H1 (cell line): Measurements from ENCODE around the gene KCNAB2. TPM values are rescaled to one million over a fixed set of nuclear protein-coding genes. Genes with fewer than 3 reads are reported as not detected.

ENCODE experiments used
- CTCF ChIA-PET: fragments of 300-600 bp; sonication (Branson Sonifier 250); formaldehyde crosslinking; loops from one replicate; lab custom pipeline; 2021; ENCODE audit not compliant: partially characterized antibody; lab: Charles Lee
- POLR2A ChIA-PET: fragments of 300-600 bp; sonication (Branson Sonifier 250); formaldehyde crosslinking; loops from one replicate; lab custom pipeline; 2021; ENCODE audit warnings: inconsistent platforms; ENCODE audit not compliant: partially characterized antibody; lab: Charles Lee
- DNase-seq, 2 experiments: peaks; one replicate each; pipeline versions ENCODE4 v3.0.0 to v3.0.0-alpha.2; 2010 to 2022; ENCODE audit warnings: low spot score in 2 of 2, low read depth in 1 of 2, mixed read lengths in 1 of 2
- FAIRE-seq: peaks from 2 replicates; lab custom pipeline; 2011; peaks lifted over from hg19 to GRCh38; lab: Jason Lieb, UNC
- H2AFZ ChIP-seq: 2 replicates; pipeline ENCODE4 v1.8.1; 2012; ENCODE audit warnings: low read length, inconsistent platforms
- H2AK5ac ChIP-seq: 2 replicates; pipeline ENCODE4 v1.6.1; 2013; ENCODE audit warnings: low read depth, low read length
- H2BK120ac ChIP-seq: replicated peaks from 2 replicates; pipeline ENCODE3; 2013; ENCODE audit warnings: low read depth, low read length, inconsistent platforms
- H2BK12ac ChIP-seq: 2 replicates; pipeline ENCODE4 v1.6.1; 2013; ENCODE audit warnings: low read depth, low read length
- H2BK15ac ChIP-seq: 2 replicates; pipeline ENCODE4 v1.6.1; 2013; ENCODE audit warnings: low read length
- H2BK20ac ChIP-seq: 2 replicates; pipeline ENCODE4 v1.6.1; 2013; ENCODE audit warnings: low read length
- H2BK5ac ChIP-seq: 2 replicates; pipeline ENCODE4 v1.6.1; 2013; ENCODE audit warnings: low read depth, low read length
- H3K14ac ChIP-seq: 2 replicates; pipeline ENCODE4 v1.6.1; 2013; ENCODE audit warnings: inconsistent platforms; ENCODE audit not compliant: insufficient read length
- H3K18ac ChIP-seq: 2 replicates; pipeline ENCODE4 v1.6.1; 2013; ENCODE audit warnings: low read length; ENCODE audit errors: extremely low read depth
- H3K23ac ChIP-seq: 2 replicates; pipeline ENCODE4 v1.6.1; 2013; ENCODE audit warnings: inconsistent platforms; ENCODE audit not compliant: insufficient read length
- H3K23me2 ChIP-seq: 2 replicates; pipeline ENCODE4 v1.6.1; 2013; ENCODE audit warnings: low read depth, low read length
- H3K27ac ChIP-seq: 2 replicates; pipeline ENCODE4 v1.6.1; 2011; ENCODE audit warnings: low read depth, low read length, inconsistent platforms
- H3K27me3 ChIP-seq, 4 experiments: replicated peaks in 1 of 4; 1 replicate in 1 of 4; 2 replicates in 3 of 4; pipeline versions ENCODE4 v1.6.1 to v1.8.1; 2011 to 2013; ENCODE audit warnings: low read length in 3 of 4, mild to moderate bottlenecking in 3 of 4, inconsistent platforms in 2 of 4, mixed read lengths in 2 of 4, moderate library complexity in 1 of 4; ENCODE audit not compliant: control insufficient read depth in 3 of 4, insufficient read depth in 3 of 4; ENCODE audit errors: extremely low read depth in 1 of 4
- H3K36me3 ChIP-seq, 4 experiments: 2 replicates each; pipeline versions ENCODE4 v1.6.1 to v1.8.1; 2011 to 2013; ENCODE audit warnings: mild to moderate bottlenecking in 4 of 4, low read length in 3 of 4, moderate library complexity in 2 of 4, control low read depth in 1 of 4, inconsistent platforms in 1 of 4; ENCODE audit not compliant: insufficient read depth in 4 of 4, control insufficient read depth in 2 of 4
- H3K4ac ChIP-seq: replicated peaks from 2 replicates; pipeline ENCODE3; 2013; ENCODE audit warnings: low read length, low read depth, mixed read lengths, inconsistent platforms; ENCODE audit not compliant: insufficient read length
- H3K4me1 ChIP-seq, 4 experiments: replicated peaks in 1 of 4; 1 replicate in 1 of 4; 2 replicates in 3 of 4; pipeline versions ENCODE4 v1.6.1 to v1.8.1; 2011 to 2013; ENCODE audit warnings: low read length in 3 of 4, inconsistent platforms in 2 of 4, mixed read lengths in 1 of 4; ENCODE audit not compliant: insufficient read depth in 4 of 4, control insufficient read depth in 3 of 4
- H3K4me2 ChIP-seq, 2 experiments: 2 replicates each; pipeline versions ENCODE4 v1.6.1 to v1.8.1; 2011 to 2013; ENCODE audit warnings: low read depth in 2 of 2, low read length in 2 of 2, control low read depth in 1 of 2, inconsistent platforms in 1 of 2, mild to moderate bottlenecking in 1 of 2; ENCODE audit not compliant: insufficient read depth in 1 of 2
- H3K4me3 ChIP-seq, 4 experiments: fragments of 200-600, 300-600 bp in 1 of 4; sonication (generic), shearing (Covaris generic), sonication (Bioruptor Twin) in 1 of 4; 2 replicates each; pipeline versions ENCODE4 v1.5.1 to v1.8.1; 2011 to 2016; ENCODE audit warnings: low read length in 4 of 4, low read depth in 3 of 4, control low read depth in 2 of 4, inconsistent platforms in 2 of 4, mild to moderate bottlenecking in 2 of 4, mixed read lengths in 1 of 4, moderate library complexity in 1 of 4; ENCODE audit not compliant: insufficient read depth in 2 of 4; ENCODE audit errors: extremely low read depth in 1 of 4
- H3K56ac ChIP-seq: replicated peaks from 2 replicates; pipeline ENCODE3; 2013; ENCODE audit warnings: low read depth, mild to moderate bottlenecking, mixed read lengths, low read length, inconsistent platforms; ENCODE audit not compliant: insufficient read length
- H3K79me1 ChIP-seq: 2 replicates; pipeline ENCODE4 v1.6.1; 2013; ENCODE audit warnings: low read depth, low read length, control low read depth
- H3K79me2 ChIP-seq, 2 experiments: 2 replicates each; pipeline versions ENCODE4 v1.6.1 to v1.8.1; 2012 to 2013; ENCODE audit warnings: low read length in 2 of 2, mild to moderate bottlenecking in 2 of 2, inconsistent platforms in 1 of 2; ENCODE audit not compliant: insufficient read depth in 2 of 2, control insufficient read depth in 1 of 2
- H3K9ac ChIP-seq, 4 experiments: replicated peaks in 1 of 4; 1 replicate in 1 of 4; 2 replicates in 3 of 4; pipeline versions ENCODE4 v1.6.1 to v1.8.1; 2011 to 2013; ENCODE audit warnings: low read depth in 3 of 4, low read length in 3 of 4, control low read depth in 2 of 4, mild to moderate bottlenecking in 2 of 4, moderate library complexity in 2 of 4, inconsistent platforms in 1 of 4; ENCODE audit errors: extremely low read depth in 1 of 4
- H3K9me3 ChIP-seq, 2 experiments: 2 replicates each; pipeline versions ENCODE4 v1.6.1 to v1.8.1; 2012 to 2013; ENCODE audit warnings: mild to moderate bottlenecking in 2 of 2, moderate library complexity in 2 of 2, control low read depth in 1 of 2, inconsistent platforms in 1 of 2, low read depth in 1 of 2, low read length in 1 of 2, mixed read lengths in 1 of 2; ENCODE audit not compliant: insufficient read depth in 2 of 2
- H4K20me1 ChIP-seq, 2 experiments: replicated peaks in 1 of 2; 2 replicates each; pipeline versions ENCODE3 to v1.8.1; 2011 to 2013; ENCODE audit warnings: inconsistent platforms in 2 of 2, low read length in 2 of 2, mild to moderate bottlenecking in 1 of 2; ENCODE audit not compliant: insufficient read depth in 2 of 2, control insufficient read depth in 1 of 2
- H4K5ac ChIP-seq: 2 replicates; pipeline ENCODE4 v1.6.1; 2013; ENCODE audit warnings: low read length, low read depth, mixed read lengths, inconsistent platforms; ENCODE audit not compliant: insufficient read length
- H4K8ac ChIP-seq: 2 replicates; pipeline ENCODE4 v1.8.0; 2013; ENCODE audit warnings: mild to moderate bottlenecking, moderate library complexity, low read length, inconsistent platforms; ENCODE audit not compliant: insufficient read depth; ENCODE audit errors: extremely low read depth
- H4K91ac ChIP-seq: replicated peaks from 2 replicates; pipeline ENCODE3; 2013; ENCODE audit warnings: low read length, mixed read lengths, inconsistent platforms; ENCODE audit not compliant: insufficient read length
- KDM5A ChIP-seq: fragments of 200-600 bp; IDR thresholded peaks from 2 replicates; pipeline ENCODE4 v1.7.1; 2012; ENCODE audit warnings: mild to moderate bottlenecking, low read length, inconsistent platforms, mixed read lengths
- TEAD4 ChIP-seq: IDR thresholded peaks from 2 replicates; pipeline ENCODE4 v1.6.1; 2012; ENCODE audit warnings: low read depth, low read length, inconsistent platforms, mixed read lengths
- WGBS, 2 experiments: shearing (Covaris generic) in 1 of 2; methylation state at CpG; one replicate each; pipeline versions ENCODE4 v1.1.6 to v1.1.7; 2013 to 2015; ENCODE audit warnings: low lambda C conversion rate in 2 of 2, mixed read lengths in 2 of 2, inconsistent platforms in 1 of 2, low coverage in 1 of 2, missing lambda C conversion rate in 1 of 2; ENCODE audit not compliant: insufficient replicate concordance in 2 of 2, insufficient coverage in 1 of 2, insufficient read length in 1 of 2; ENCODE audit errors: extremely low coverage in 1 of 2, missing lambda C conversion rate in 1 of 2; 5-methylcytosine and 5-hydroxymethylcytosine counted together
- polyA plus RNA-seq, 7 experiments: library from polyadenylated mRNA; depleted of rRNA in 3 of 7; stranded (reverse) in 5 of 7; unstranded in 2 of 7; fragments of >200 nt in 5 of 7; fragments of 200-250 nt in 2 of 7; gene quantifications; 1 replicate in 5 of 7; 2 replicates in 1 of 7; 4 replicates in 1 of 7; pipeline versions ENCODE4 v1.2.1 to v1.2.3, GENCODE V29; 2011 to 2013; ENCODE audit warnings: missing spikeins in 2 of 7, mixed read lengths in 2 of 7
- total RNA-seq: library from RNA; stranded (reverse); fragmentation: NEBNext Ultra II Directional; extraction: Animal tissue kit (Norgen Biotek cat#: 25700); gene quantifications from 2 replicates; pipeline ENCODE4 v1.2.1, GENCODE V29; 2021

KCNAB2 gene
- total and polyA plus RNA-seq, 2 of the 8 experiments (the other 6 are each of a cell fraction or from before 2014, with no cell fraction given) = 4.5 to 7.0 TPM

- Histone ChIP-seq H3K9ac (no peak overlapping the region), H3K14ac (no peak overlapping the region)
- TF ChIP-seq KDM5A (no peak), TEAD4 (no peak)
- TF ChIP-seq, all 59 proteins: peak for 0
- no peak overlapping the region for H4K8ac ChIP-seq
- no peak overlapping the region; a peak in 1 of 4 replicates for H3K4me2 ChIP-seq
- H3K23me2 ChIP-seq = no peaks in the 10 kb centered on the region
- H3K4me1 ChIP-seq = peaks cover 0 to 9% (median 4%) of the 10 kb centered on the region in 4 experiments; a peak in 4 of 7 replicates
- POLR2A ChIA-PET = interaction anchor here (0.7 to 2.0 kb wide), 3 partner anchors 22 to 74 kb away, joined by 3 to 7 read pairs (median 3); no protein-coding TSS in a partner anchor
- no peak overlapping the region for H3K27ac ChIP-seq
- H2BK15ac ChIP-seq = no peak overlapping the region
- H3K56ac ChIP-seq = no peak overlapping the region
- no peak overlapping the region for H2BK120ac ChIP-seq
- no peak overlapping the region; the same call in 1 of the 2 replicates for H2BK5ac ChIP-seq
- H4K91ac ChIP-seq = no peak overlapping the region
- no peak overlapping the region for H2BK20ac ChIP-seq
- no peaks in the 10 kb centered on the region for H3K36me3 ChIP-seq
- H2BK12ac ChIP-seq = no peak overlapping the region
- H4K5ac ChIP-seq = no peak overlapping the region
- H3K23ac ChIP-seq = no peak overlapping the region
- no peaks in the 10 kb centered on the region for H4K20me1 ChIP-seq
- FAIRE-seq (no peak), DNase-seq (no peak)
- no peak overlapping the region for H3K18ac ChIP-seq
- no peak overlapping the region for H2AK5ac ChIP-seq
- H3K4me3 ChIP-seq = no peak overlapping the region
- H3K79me2 ChIP-seq = no peaks in the 10 kb centered on the region
- CTCF ChIA-PET = interaction anchor here (0.9 to 4.0 kb wide), 9 partner anchors 11 to 93 kb away, joined by 3 to 16 read pairs (median 5); no protein-coding TSS in a partner anchor
- no peaks in the 10 kb centered on the region for H3K9me3 ChIP-seq
- no peaks in the 10 kb centered on the region for H3K79me1 ChIP-seq
- no peak overlapping the region for H3K4ac ChIP-seq
- H3K27me3 ChIP-seq = peaks cover 0 to 16% (median 12%) of the 10 kb centered on the region in 4 experiments; a peak in 6 of 7 replicates
- WGBS, 2 experiments = 94% methylated on average over 13 of the region's 16 CpGs; no CpG with 5 or more reads in 1 of the 2 experiments
- no peak overlapping the region for H2AFZ ChIP-seq
Measured at GRCh38 chr1:6126521-6127067, 80.9 kb downstream of the KCNAB2 start.
